GM20431 (cell line): ENCODE results near the gene DNM3.

Source experiments
- in situ Hi-C: fragments of 300-500 bp; cut with MseI, MboI; formaldehyde crosslinking; loops from one replicate; pipeline ENCODE4 v1.15.0; 2020; ENCODE audit warnings: low sequenced_read_pairs; ENCODE audit not compliant: unreplicated experiment

Gene DNM3

GRCh38 chr1:171864308-171864707 lies 23.0 kb downstream of the DNM3 start:
- in situ Hi-C loops: no loop called here

GRCh38 chr1:171865106-171865505 lies 23.8 kb downstream of the DNM3 start:
- in situ Hi-C loops: no loop called here

DNA sequence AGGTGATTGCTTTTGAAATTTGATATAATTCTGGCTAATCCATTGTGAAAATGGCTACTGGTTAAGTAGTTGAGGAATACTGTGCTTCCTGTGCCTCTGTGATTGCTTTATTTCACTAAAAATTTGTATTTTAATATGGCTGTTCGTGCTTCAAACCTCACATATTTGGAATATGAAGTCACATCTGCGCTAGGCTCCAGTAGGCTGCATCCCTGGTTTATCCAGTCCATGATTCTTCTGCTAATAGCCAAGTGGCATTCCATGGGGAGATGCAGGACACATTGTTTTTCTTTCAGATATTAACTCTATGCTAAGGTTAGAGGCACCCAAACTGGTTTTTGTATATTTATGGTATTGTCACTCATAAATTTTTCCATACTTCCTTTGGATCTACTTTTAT lies 25.9 kb downstream of the DNM3 start:
- in situ Hi-C loops: no loop called here

- in situ Hi-C loops: no loop called here
These were observed 27.0 kb downstream of the DNM3 start for GRCh38 chr1:171868217-171868803.

- in situ Hi-C loops: no loop called here
These were observed 27.8 kb downstream of the DNM3 start for GRCh38 chr1:171869097-171869496.

GRCh38 chr1:171871848-171872247 lies 30.6 kb downstream of the DNM3 start:
- in situ Hi-C loops: no loop called here

DNA sequence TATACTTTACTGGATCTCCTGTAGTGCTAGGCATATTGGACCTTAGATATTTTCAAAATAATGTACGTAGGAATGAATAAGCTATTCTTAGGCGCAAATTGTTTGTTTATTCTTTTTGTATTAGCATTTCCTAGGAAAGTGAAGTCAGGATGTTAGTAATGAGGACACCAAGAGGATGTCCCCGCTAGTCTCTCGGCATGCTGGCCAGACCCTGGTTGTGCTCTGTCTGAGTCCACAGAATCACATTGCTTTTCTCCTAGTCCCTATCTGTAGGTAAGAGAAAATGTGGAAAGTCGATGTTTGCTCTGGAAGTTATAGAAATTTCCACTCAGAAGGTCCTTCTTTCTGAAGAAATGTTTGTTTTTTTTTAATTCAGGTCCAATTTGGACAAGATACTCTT lies 31.1 kb downstream of the DNM3 start:
- in situ Hi-C loops: no loop called here

GRCh38 chr1:171873664-171874063 lies 32.4 kb downstream of the DNM3 start:
- in situ Hi-C loops: no loop called here

- in situ Hi-C loops: no loop called here
These were observed 36.4 kb downstream of the DNM3 start for GRCh38 chr1:171877701-171878100.

DNA sequence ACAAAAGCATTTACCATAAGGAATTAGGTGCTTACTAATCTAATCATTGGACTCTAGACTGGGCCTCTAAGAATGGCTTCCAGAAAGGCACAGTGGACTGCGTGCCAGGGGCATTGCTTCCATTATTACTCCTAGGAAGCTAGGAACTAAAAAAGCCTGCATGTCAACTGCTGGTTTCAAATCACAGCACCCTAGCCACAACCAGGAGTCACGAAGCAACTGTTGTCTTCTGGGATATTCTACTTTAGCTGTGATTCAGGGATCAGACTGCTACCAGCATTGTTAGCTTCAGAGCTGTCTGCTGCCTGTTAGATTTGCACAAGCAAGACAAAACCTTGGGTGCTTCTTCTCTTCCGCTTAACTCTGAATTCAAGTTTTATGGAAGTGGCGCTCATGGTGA lies 38.3 kb downstream of the DNM3 start:
- in situ Hi-C loops: no loop called here

- in situ Hi-C loops: no loop called here
These were observed 40.1 kb downstream of the DNM3 start for GRCh38 chr1:171881442-171881841.

- in situ Hi-C loops: no loop called here
These were observed 42.6 kb downstream of the DNM3 start for GRCh38 chr1:171883849-171884248.

GRCh38 chr1:171884475-171884874 lies 43.2 kb downstream of the DNM3 start:
- in situ Hi-C loops: no loop called here

DNA sequence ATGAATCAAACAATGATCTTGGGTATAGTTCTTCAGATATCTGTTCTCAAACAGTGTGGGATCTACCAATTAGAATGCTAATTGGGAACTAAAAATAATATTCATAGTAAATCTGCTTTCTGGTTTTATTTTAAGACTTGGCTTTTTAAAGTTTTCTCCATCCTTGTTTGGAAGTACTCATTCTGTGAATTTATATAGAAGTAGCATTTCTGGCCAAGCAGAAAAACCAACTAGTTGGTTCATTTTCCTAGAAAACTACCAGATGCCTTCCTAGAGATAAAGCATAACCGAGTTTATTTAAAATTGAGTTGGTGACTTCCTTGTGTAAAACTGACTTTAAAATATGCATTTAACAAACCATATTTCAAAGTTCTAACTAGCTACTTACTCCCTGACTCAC lies 48.8 kb downstream of the DNM3 start:
- in situ Hi-C loops: no loop called here

- in situ Hi-C loops: no loop called here
These were observed 55.8 kb downstream of the DNM3 start for GRCh38 chr1:171896936-171897703.

- in situ Hi-C loops: no loop called here
These were observed 57.6 kb downstream of the DNM3 start for GRCh38 chr1:171898941-171899340.

GRCh38 chr1:171899838-171900237 lies 58.5 kb downstream of the DNM3 start:
- in situ Hi-C loops: no loop called here

DNA sequence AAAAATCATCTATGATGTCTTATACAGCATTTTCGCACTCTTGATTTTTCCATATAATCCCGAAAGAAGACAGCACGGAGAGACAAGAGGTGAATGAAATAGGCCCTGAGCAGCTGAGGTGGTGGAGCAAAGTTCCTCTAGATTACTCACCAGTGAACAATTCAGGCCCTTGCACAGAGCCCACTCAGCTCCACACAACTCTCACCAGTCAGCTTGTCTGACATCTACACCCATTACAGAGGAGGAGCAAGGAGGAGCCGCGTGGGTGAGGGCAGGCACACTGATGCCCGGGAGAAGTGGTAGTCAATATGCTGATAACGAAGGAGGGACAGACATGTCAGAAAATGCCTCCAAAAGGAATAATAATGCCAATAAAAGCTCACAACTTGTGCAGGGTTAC lies 59.9 kb downstream of the DNM3 start:
- in situ Hi-C loops: no loop called here

- in situ Hi-C loops: no loop called here
These were observed 61.2 kb downstream of the DNM3 start for GRCh38 chr1:171902527-171902926.

DNA sequence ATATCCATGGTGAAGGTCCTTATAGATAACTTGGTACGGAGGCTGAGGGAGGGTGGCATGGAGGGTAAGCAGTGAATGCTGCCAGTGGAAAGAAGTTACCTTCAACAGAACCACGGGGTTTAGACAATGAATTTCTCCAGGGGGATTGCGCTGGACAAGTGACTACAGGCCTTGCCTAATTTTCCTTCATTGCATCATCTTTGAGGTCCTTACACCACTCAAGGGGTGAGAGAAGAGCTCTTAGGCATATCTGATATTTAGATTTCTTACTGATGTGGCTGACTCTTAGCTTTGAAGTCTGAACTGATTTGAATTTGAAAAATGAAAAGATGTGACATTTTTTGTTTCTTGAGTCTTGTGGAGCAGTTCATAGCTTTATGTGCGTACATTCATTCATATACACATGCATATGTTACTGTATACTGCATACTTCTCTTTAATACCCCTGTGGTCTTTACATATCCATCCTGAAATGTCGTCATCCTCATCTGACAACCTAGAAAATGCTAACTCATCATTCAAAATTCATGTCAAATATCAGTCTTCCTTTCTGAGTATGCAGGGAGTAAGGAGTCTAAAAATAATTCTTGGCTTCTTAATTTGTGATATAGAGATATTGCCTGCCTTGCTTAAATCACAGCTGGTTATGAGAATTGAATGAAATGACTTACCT lies 63.6 kb downstream of the DNM3 start:
- in situ Hi-C loops: no loop called here

GRCh38 chr1:171909711-171910110 lies 68.4 kb downstream of the DNM3 start:
- in situ Hi-C loops: no loop called here
